Activated CD4-positive, alpha-beta T cell treated with anti-CD3 and anti-CD28 coated beads, Interleukin-2, amount 10 ng/mL, durations not matched to agents 24 days and 14 days (primary cell): ENCODE data around the gene PLCL1. TPM values are rescaled to one million over a fixed set of nuclear protein-coding genes. Genes with fewer than 3 reads are reported as not detected.
"Not testable (repeated sequence)": the region's sequence is repeated elsewhere in the genome, so short reads cannot be mapped to it uniquely, and the experiment has no call there.

ENCODE experiments used
- DNase-seq: peaks from one replicate; pipeline ENCODE4 v3.0.0; 2022
- H3K27ac Mint-ChIP-seq: one replicate; pipeline ENCODE4 v1.8.0; 2022; ENCODE audit warnings: mild to moderate bottlenecking, mixed read lengths
- H3K27me3 Mint-ChIP-seq: one replicate; pipeline ENCODE4 v1.8.0; 2022; ENCODE audit warnings: mixed read lengths
- H3K36me3 Mint-ChIP-seq: one replicate; pipeline ENCODE4 v1.8.0; 2022; ENCODE audit warnings: low read depth, mild to moderate bottlenecking, mixed read lengths
- H3K4me1 Mint-ChIP-seq: one replicate; pipeline ENCODE4 v1.8.0; 2021; ENCODE audit warnings: mixed read lengths
- H3K4me3 Mint-ChIP-seq: one replicate; pipeline ENCODE4 v1.8.0; 2022; ENCODE audit warnings: mild to moderate bottlenecking, moderate library complexity, mixed read lengths
- H3K9me3 Mint-ChIP-seq: one replicate; pipeline ENCODE4 v1.8.0; 2021; ENCODE audit warnings: mixed read lengths
- intact Hi-C: fragments of 100-400 bp; cut with micrococcal nuclease; formaldehyde crosslinking; loops from one replicate; pipeline ENCODE4 v1.15.1; 2023
- total RNA-seq: library from RNA; stranded (reverse); gene quantifications from 2 replicates; pipeline ENCODE4 v1.2.3, GENCODE V29; 2022

The PLCL1 gene
- total RNA-seq, 1 donor from 2014 or later = 0.63 TPM

DNA sequence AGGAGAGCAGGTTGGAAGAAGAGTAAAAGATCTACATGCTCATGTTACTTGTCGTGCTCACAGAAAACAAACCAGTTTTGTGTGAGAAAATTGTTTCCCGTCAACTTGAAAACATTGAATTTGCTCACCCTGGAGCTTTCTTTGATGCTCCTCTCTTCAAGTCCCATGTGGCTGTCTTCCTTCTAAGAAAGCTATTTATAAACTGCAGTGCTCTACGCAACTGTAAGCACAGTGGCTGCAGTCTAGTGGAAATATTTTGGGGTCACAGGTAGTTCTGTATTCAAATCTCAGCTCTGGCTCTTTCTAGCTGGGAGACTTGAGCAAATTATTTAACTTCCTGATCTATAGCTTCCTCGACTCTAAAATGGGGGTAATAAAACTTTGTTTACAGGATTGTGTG, 211.8 kb downstream of the PLCL1 start:
- peaks cover 3% of the 10 kb centered on the region for H3K36me3 Mint-ChIP-seq
- peaks cover 13% of the 10 kb centered on the region for H3K9me3 Mint-ChIP-seq
- no peak overlapping the region for H3K4me3 Mint-ChIP-seq
- intact Hi-C loops = no loop called here
- peaks cover 12% of the 10 kb centered on the region for H3K4me1 Mint-ChIP-seq
- DNase-seq = no peak
- no peaks in the 10 kb centered on the region for H3K27me3 Mint-ChIP-seq
- H3K27ac Mint-ChIP-seq = no peak overlapping the region

DNA sequence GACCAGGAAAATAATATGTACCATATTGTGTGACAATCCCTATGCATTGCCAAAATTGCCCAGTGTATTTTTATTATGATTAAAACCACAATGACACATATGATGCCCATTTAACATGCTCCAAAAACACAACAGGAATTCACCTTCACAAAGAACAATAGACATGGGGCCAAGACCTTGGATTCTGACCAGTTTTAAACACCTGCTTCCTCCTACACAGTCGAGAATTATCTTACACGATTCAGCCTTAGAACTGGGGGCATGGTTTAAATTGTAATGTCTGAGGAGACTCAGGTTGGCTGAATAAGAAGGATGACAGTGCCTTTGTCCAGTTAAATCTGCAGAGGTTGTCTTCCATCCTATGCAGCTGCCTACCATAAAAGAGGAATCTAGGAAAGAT, 212.7 kb downstream of the PLCL1 start:
- intact Hi-C loops = no loop called here
- peaks cover 9% of the 10 kb centered on the region for H3K9me3 Mint-ChIP-seq
- H3K4me1 Mint-ChIP-seq = peaks cover 12% of the 10 kb centered on the region
- no peak overlapping the region for H3K4me3 Mint-ChIP-seq
- H3K27ac Mint-ChIP-seq = no peak overlapping the region
- no peak for DNase-seq
- no peaks in the 10 kb centered on the region for H3K27me3 Mint-ChIP-seq
- peaks cover 3% of the 10 kb centered on the region for H3K36me3 Mint-ChIP-seq

DNA sequence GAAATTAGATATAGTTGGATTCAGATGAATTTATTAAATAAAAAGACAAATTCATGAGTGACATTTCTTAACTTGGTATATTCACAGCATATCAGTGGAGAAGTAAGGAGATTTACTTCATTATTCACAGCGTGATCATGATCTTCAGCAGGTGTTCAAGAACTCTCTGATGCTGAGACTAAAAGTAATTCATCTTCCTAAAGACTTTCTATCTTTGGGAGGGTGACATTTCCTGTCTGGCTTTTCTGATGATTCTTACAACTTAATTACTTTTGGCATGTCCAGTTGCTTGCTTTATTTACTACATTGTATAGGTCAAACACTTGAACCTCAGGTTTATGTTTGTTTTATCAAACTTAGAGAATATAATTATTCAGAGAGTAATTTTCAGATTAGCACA, 224.6 kb downstream of the PLCL1 start:
- H3K27ac Mint-ChIP-seq = no peak overlapping the region
- H3K27me3 Mint-ChIP-seq = no peaks in the 10 kb centered on the region
- H3K9me3 Mint-ChIP-seq = no peaks in the 10 kb centered on the region
- H3K4me1 Mint-ChIP-seq = no peaks in the 10 kb centered on the region
- no peak overlapping the region for H3K4me3 Mint-ChIP-seq
- H3K36me3 Mint-ChIP-seq = no peaks in the 10 kb centered on the region
- no peak for DNase-seq
- intact Hi-C loops = no loop called here

DNA sequence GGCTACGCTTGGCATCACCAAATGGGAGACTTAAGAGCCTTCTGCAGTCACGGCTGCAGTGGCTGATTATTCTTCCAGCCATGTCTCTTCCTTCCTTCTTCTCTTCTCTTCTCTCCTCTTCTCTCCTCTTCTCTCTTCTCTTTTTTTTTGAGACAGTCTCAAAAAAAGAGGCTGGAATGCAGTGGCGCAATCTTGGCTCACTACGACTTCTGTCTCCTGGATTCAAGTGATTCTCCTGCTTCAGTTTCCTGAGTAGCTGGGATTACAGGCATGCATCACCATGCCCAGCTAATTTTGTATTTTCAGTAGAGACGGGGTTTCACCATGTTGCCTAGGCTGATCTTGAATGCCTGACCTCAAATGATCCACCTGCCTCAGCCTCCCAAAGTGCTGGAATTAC, 225.2 kb downstream of the PLCL1 start:
- H3K27me3 Mint-ChIP-seq, H3K27ac Mint-ChIP-seq, intact Hi-C loops, H3K36me3 Mint-ChIP-seq, H3K4me3 Mint-ChIP-seq, H3K9me3 Mint-ChIP-seq, H3K4me1 Mint-ChIP-seq, DNase-seq: not testable (repeated sequence)

DNA sequence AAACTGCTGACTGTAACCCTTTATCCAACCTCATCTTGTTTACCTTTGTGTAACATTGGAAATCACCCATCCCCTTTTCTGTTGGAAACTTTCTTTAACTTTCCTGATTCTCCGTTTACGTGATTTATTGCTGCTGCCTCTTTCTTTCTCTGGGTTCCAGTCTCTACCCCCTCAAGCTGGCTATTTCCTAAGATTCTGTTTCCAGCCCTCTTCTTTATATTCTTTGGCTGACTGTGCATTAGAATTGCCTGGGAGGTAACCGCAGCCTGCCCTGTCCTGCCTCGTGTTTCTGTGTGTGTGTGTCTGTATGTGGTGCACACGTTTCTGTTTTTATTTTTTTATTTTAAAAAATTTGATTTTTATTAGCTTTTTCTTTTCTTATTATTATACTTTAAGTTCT, 229.2 kb downstream of the PLCL1 start:
- H3K9me3 Mint-ChIP-seq = peaks cover 7% of the 10 kb centered on the region
- no peak overlapping the region for H3K27ac Mint-ChIP-seq
- H3K4me3 Mint-ChIP-seq = no peak overlapping the region
- no peaks in the 10 kb centered on the region for H3K36me3 Mint-ChIP-seq
- intact Hi-C loops = no loop called here
- DNase-seq = no peak
- H3K4me1 Mint-ChIP-seq = no peaks in the 10 kb centered on the region
- no peaks in the 10 kb centered on the region for H3K27me3 Mint-ChIP-seq

DNA sequence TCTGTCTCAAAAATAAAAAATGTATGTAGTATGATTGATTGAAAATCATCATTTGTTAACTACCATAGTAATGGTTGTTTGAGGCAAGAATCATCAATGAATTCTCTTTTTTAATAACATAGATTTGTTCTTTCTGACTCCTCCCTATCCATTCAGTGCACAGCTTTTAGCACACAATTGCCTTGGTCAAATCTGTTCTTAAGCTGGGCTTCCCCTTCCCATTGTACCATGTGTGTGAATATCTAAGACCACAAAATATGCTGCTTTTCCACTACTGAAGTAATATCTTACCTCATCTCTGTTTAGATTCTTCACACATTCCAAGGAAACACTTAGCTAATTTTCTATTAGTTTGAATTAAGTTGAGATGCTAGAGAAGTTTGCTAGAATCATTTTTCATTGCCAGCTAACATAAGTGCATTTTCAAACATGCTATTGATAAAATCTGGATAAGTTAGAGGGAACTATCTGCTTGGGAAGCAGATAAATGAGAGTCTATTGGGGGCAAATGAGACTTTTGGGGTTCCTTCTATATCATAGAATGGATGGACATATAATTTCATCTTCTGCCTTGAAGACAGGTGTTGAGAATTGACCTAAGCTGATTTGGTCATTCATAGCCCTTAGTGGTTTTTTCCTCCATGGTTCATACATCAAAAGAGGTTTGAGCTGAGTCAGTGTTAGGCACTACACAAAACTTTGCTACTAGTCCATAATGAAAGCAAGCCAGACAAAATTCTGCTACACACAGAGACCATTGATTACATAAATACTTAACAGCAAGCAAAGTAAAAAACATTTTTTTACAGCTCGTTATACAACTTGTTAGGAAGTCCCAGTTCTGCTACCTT, 231.9 kb downstream of the PLCL1 start:
- intact Hi-C loops = no loop called here
- no peaks in the 10 kb centered on the region for H3K36me3 Mint-ChIP-seq

DNA sequence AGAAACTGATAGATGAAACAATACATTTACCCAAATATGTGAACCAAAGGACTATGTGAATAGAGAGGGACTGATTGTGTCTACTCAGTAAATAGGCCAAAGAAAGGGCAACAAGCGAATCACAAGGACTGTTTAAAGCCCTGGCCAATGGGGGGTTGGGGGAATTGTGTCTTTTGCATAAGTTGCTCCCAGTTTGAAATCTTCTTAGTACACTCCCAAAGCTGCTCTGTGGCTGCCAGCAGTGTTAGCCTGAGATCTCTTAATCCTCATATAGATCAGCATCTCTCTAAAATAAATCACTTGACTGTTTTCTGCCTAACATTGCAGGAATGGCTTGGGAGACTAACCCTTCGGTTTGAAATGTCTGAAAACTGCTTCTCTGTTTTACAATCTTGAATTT, 236.4 kb downstream of the PLCL1 start:
- Mint-ChIP-seq H3K27ac (no peak overlapping the region), H3K9me3 (peaks cover 11% of the 10 kb centered on the region), H3K27me3 (no peaks in the 10 kb centered on the region), H3K4me3 (no peak overlapping the region), H3K4me1 (peaks cover 3% of the 10 kb centered on the region), H3K36me3 (no peaks in the 10 kb centered on the region)
- DNase-seq = no peak
- intact Hi-C loops = loop anchor here (5.0 kb wide), 1 partner anchor 89 kb away; no protein-coding TSS in a partner anchor

More for the DNA sequence above, 231.9 kb downstream of the PLCL1 start:
- H3K9me3 Mint-ChIP-seq = peaks cover 18% of the 10 kb centered on the region
- H3K27me3 Mint-ChIP-seq = no peaks in the 10 kb centered on the region
- no peak overlapping the region for H3K27ac Mint-ChIP-seq
- DNase-seq = no peak
- H3K4me3 Mint-ChIP-seq = no peak overlapping the region
- no peaks in the 10 kb centered on the region for H3K4me1 Mint-ChIP-seq

DNA sequence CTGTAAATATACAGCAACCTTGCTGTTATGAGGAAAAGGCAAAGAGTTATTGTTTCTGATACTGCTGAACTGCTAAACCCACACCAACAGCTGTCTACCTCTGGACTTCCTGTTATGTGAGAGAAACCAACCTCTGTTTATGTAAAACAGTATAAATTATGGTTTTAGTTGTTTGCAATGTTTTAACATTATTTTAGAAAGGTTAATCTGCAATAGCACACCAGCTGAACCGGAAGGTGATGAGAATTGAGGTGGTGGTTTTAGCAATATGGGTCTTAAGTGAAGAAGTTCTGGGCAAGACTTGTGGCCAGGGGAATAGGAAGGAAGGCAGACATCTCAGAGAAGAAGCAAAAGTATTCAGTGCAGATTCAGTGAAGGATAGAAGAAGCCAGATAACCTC, 237.8 kb downstream of the PLCL1 start:
- intact Hi-C loops = loop anchor here (5.0 kb wide), 1 partner anchor 90 kb away; no protein-coding TSS in a partner anchor
- H3K27me3 Mint-ChIP-seq = no peaks in the 10 kb centered on the region

DNA sequence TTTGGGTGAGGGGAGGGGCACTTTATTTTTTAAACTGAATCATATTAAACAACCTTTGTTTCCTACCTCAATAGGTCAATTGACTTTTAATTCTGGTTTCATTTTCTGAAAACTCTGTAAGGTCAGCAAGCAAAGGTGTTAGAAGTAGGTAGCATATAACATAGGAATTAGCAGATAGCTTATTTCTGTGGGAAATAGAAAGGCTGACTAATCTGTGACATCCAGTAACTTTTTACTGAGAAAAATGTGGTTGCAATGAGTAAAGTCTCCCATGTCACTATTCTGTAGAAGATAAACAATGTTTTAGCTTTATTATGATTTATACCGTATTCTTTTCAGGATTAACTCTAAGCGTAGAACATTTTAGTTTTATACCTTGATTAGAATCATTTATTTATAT, 240.4 kb downstream of the PLCL1 start:
- no peak overlapping the region for H3K4me3 Mint-ChIP-seq
- intact Hi-C loops = loop anchor here (1.0 to 5.0 kb wide), 6 partner anchors 39 to 240 kb away; partner anchors contain the start of gene PLCL1
- peak overlapping the region; percentile 74 for H3K27ac Mint-ChIP-seq
- H3K4me1 Mint-ChIP-seq = peaks cover 6% of the 10 kb centered on the region
- H3K36me3 Mint-ChIP-seq = peaks cover 2% of the 10 kb centered on the region
- no peaks in the 10 kb centered on the region for H3K27me3 Mint-ChIP-seq
- H3K9me3 Mint-ChIP-seq = peaks cover 16% of the 10 kb centered on the region
- DNase-seq = no peak

More for the DNA sequence above, 237.8 kb downstream of the PLCL1 start:
- H3K4me3 Mint-ChIP-seq = no peak overlapping the region
- peaks cover 6% of the 10 kb centered on the region for H3K4me1 Mint-ChIP-seq
- H3K9me3 Mint-ChIP-seq = peaks cover 15% of the 10 kb centered on the region
- H3K36me3 Mint-ChIP-seq = no peaks in the 10 kb centered on the region
- no peak for DNase-seq
- no peak overlapping the region for H3K27ac Mint-ChIP-seq

DNA sequence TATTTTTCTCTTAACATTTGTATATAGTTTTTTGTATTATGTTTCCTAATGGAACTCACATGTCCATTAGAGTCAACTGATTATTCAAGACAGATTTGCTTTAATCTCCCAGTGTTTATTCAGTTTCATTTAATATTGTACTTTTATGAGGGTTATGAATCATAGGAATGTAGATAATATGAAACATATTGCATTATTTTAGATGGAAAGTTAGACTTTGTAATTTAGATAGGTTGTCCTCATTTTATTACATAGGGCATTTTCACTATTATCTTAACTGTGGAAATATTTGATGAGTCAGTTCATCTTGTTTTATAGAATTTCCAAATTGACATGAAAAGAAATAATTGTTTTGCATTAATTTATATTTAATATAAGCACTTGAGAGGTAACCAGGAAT, 240.8 kb downstream of the PLCL1 start:
- Mint-ChIP-seq H3K27me3 (no peaks in the 10 kb centered on the region), H3K27ac (no peak overlapping the region), H3K9me3 (peaks cover 12% of the 10 kb centered on the region), H3K4me1 (peaks cover 8% of the 10 kb centered on the region), H3K36me3 (peaks cover 2% of the 10 kb centered on the region), H3K4me3 (no peak overlapping the region)
- intact Hi-C loops = loop anchor here (1.0 to 2.0 kb wide), 4 partner anchors 156 to 240 kb away; partner anchors contain the start of gene PLCL1
- DNase-seq = no peak

DNA sequence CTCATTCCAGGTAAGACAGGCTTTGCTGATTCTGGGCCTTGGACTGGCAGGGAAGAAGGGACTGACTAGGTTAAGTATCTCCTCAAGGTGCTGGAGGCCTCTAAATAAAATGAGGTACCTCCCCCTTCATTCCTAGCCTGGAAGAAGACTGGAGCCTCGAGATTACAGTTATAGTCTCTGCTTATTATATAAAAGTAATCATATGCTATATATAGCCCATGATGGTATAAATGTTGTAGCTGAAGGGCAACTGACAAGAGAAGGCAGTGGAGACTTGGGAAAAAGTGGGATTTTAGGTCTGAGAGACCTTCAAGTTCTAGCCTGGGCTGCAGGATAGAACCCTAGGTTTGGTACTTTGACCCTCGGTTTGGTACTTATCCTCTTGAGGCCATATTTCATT, 248.3 kb downstream of the PLCL1 start:
- Mint-ChIP-seq H3K27me3 (no peaks in the 10 kb centered on the region), H3K9me3 (peaks cover 4% of the 10 kb centered on the region), H3K4me1 (peaks cover 2% of the 10 kb centered on the region), H3K36me3 (no peaks in the 10 kb centered on the region), H3K4me3 (no peak overlapping the region), H3K27ac (no peak overlapping the region)
- no peak for DNase-seq
- intact Hi-C loops = loop anchor here (5.0 kb wide), 1 partner anchor 75 kb away; no protein-coding TSS in a partner anchor

DNA sequence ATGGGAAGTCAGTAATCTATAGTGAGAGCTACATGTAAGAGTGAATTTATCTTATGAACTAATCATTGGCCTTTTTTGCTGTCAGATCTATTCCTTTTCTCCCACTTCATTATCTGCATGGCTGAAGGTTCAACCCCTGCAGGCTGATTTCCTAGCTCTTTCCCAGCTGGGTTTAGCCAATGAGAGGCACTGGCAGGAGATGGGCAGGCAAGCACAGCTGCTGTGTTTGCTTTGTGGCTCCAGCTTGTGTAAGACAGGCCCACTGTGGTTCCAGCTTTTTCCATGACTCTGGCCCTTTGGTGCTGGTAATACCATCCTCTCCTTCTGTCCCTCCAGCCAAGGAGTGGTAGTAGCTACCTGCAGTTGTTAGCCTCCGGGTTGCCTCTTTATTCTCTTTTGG, 248.8 kb downstream of the PLCL1 start:
- no peak overlapping the region for H3K27ac Mint-ChIP-seq
- H3K9me3 Mint-ChIP-seq = peaks cover 4% of the 10 kb centered on the region
- H3K4me3 Mint-ChIP-seq = no peak overlapping the region
- intact Hi-C loops = loop anchor here (5.0 kb wide), 1 partner anchor 74 kb away; no protein-coding TSS in a partner anchor
- H3K4me1 Mint-ChIP-seq = peaks cover 2% of the 10 kb centered on the region
- no peaks in the 10 kb centered on the region for H3K36me3 Mint-ChIP-seq
- DNase-seq = no peak
- no peaks in the 10 kb centered on the region for H3K27me3 Mint-ChIP-seq

DNA sequence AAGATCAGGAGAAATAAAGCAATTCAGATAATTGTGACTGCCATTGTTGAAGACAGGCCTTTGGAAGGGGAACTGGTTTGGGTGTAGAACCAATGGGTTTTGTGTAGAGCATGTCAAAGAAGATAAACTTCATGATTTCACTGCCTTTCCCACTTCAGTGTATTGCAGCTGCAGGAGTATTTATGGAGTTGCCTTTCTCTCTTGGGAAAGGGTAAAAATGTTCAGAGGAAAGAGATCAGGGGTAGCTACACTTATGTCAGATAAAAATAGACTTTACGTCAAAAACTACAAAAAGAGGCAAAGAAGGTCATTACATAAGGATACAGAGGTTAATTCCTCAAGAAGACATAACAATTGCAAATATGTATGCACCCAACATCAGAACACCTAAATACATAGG, 249.4 kb downstream of the PLCL1 start:
- Mint-ChIP-seq H3K27ac (no peak overlapping the region), H3K9me3 (no peaks in the 10 kb centered on the region), H3K36me3 (no peaks in the 10 kb centered on the region), H3K4me3 (no peak overlapping the region), H3K27me3 (no peaks in the 10 kb centered on the region), H3K4me1 (peaks cover 2% of the 10 kb centered on the region)
- intact Hi-C loops = loop anchor here (1.0 to 5.0 kb wide), 2 partner anchors 74 to 250 kb away; no protein-coding TSS in a partner anchor
- no peak for DNase-seq

DNA sequence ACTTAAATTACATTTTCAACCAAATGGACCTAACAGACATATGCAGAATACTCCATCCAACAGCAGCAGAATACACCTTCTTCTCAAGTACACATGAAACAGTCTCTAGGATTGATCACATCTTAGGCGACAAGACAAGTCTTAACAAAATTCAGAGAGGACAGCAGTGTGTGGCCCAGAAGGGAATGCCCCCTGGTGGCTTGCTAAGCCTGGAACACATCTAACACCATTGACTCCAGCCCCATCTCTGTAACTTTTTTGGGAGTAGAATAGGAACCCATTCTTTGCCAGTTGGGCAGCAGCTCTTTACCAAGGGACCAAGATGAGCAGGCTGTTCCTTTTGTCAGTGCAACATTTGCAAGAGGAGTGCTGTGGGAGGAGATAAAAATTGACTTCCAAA, 249.9 kb downstream of the PLCL1 start:
- Mint-ChIP-seq H3K36me3 (no peaks in the 10 kb centered on the region), H3K4me3 (no peak overlapping the region), H3K9me3 (no peaks in the 10 kb centered on the region), H3K27ac (no peak overlapping the region), H3K4me1 (peaks cover 2% of the 10 kb centered on the region), H3K27me3 (no peaks in the 10 kb centered on the region)
- intact Hi-C loops = loop anchor here (1.0 to 5.0 kb wide), 2 partner anchors 73 to 251 kb away; no protein-coding TSS in a partner anchor
- DNase-seq = peak; percentile 78
